ENCODE results near the gene FLRT1. TPM values are rescaled to one million over a fixed set of nuclear protein-coding genes. Genes with fewer than 3 reads are reported as not detected.

FLRT1 gene
- total RNA-seq, 1 donor = under 0.01 TPM

GRCh38 chr11:64031001-64031400 is 4.7 kb upstream of the FLRT1 start:
- TF ChIP-seq, protein P1, sequence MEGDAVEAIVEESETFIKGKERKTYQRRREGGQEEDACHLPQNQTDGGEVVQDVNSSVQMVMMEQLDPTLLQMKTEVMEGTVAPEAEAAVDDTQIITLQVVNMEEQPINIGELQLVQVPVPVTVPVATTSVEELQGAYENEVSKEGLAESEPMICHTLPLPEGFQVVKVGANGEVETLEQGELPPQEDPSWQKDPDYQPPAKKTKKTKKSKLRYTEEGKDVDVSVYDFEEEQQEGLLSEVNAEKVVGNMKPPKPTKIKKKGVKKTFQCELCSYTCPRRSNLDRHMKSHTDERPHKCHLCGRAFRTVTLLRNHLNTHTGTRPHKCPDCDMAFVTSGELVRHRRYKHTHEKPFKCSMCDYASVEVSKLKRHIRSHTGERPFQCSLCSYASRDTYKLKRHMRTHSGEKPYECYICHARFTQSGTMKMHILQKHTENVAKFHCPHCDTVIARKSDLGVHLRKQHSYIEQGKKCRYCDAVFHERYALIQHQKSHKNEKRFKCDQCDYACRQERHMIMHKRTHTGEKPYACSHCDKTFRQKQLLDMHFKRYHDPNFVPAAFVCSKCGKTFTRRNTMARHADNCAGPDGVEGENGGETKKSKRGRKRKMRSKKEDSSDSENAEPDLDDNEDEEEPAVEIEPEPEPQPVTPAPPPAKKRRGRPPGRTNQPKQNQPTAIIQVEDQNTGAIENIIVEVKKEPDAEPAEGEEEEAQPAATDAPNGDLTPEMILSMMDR (IDR thresholded peaks at IDR 0.05; ENCODE audit: extremely low read depth, low read depth, low read length) = no peak
- DNase-seq (ENCODE audit: insufficient read length, low spot score, missing footprints) = no peak
- Histone ChIP-seq H2AFZ (ENCODE audit: low read length) (no peak overlapping the region), H3K9me3 (ENCODE audit: low read depth, low read length) (no peaks in the 10 kb centered on the region), H3K4me1 (ENCODE audit: insufficient read depth, low read length) (no peaks in the 10 kb centered on the region), H4K20me1 (ENCODE audit: insufficient read depth, low read length) (peaks cover 42% of the 10 kb centered on the region), H3K4me3 (ENCODE audit: insufficient read depth, low read length) (no peak overlapping the region), H3K79me2 (ENCODE audit: insufficient read depth, low read length) (no peaks in the 10 kb centered on the region), H3K27ac (ENCODE audit: low read depth, low read length) (no peak overlapping the region), H3K27me3 (ENCODE audit: insufficient read depth, low read length) (peaks cover 21% of the 10 kb centered on the region), H3K4me2 (ENCODE audit: insufficient read depth, low read length) (no peak overlapping the region), H3K36me3 (ENCODE audit: insufficient read depth, low read length) (no peaks in the 10 kb centered on the region)

DNA sequence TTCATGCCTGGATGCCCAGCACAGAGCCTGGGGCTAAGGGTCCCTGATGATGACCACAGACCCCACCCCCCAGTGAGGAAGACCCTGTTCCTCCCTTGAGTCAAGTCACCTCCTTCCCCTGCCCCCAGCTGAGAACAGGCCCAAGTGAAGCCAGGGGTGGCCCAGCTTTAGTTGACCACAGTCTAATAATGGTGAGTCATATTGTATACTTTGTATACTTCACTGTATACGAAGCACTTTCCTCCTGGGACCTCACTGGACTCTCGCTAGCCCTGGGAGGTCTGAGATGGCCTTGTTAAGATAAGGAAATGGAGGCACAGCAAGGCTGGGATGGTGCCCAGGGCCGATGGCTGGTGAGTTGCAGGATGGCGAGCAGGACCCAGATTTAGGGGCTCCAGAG is 3.7 kb upstream of the FLRT1 start:
- H3K4me3 ChIP-seq (ENCODE audit: insufficient read depth, low read length) = no peak overlapping the region
- no peak overlapping the region for H3K27ac ChIP-seq (ENCODE audit: low read depth, low read length)
- no peak overlapping the region for H2AFZ ChIP-seq (ENCODE audit: low read length)
- H3K27me3 ChIP-seq (ENCODE audit: insufficient read depth, low read length) = peaks cover 26% of the 10 kb centered on the region
- H3K9me3 ChIP-seq (ENCODE audit: low read depth, low read length) = no peaks in the 10 kb centered on the region
- no peaks in the 10 kb centered on the region for H3K36me3 ChIP-seq (ENCODE audit: insufficient read depth, low read length)
- no peaks in the 10 kb centered on the region for H3K4me1 ChIP-seq (ENCODE audit: insufficient read depth, low read length)
- H3K79me2 ChIP-seq (ENCODE audit: insufficient read depth, low read length) = no peaks in the 10 kb centered on the region
- DNase-seq (ENCODE audit: insufficient read length, low spot score, missing footprints) = no peak
- H4K20me1 ChIP-seq (ENCODE audit: insufficient read depth, low read length) = peaks cover 36% of the 10 kb centered on the region
- H3K4me2 ChIP-seq (ENCODE audit: insufficient read depth, low read length) = no peak overlapping the region
- TF ChIP-seq, protein P1 (IDR thresholded peaks at IDR 0.05; ENCODE audit: extremely low read depth, low read depth, low read length) = no peak

DNA sequence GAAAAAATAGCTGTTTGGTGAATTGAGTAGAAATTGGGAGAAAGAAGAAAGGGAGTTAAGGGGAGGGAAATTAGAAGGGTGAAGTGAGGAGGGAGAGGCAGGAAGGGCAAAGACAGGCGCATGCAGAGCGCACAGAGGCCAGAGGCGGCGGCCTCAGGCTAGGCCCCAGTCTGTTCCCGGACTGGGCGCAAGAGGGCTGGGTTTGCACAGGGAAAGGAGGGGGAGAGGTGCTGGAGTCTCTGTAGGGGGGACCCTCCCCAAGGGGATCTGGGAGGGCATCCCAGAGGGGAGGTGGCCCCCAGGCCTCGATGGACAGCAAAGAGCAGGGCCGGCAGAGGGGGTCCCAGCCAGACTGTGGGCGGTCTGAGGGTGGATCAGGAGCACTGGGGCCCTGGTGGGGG is 1.3 kb upstream of the FLRT1 start:
- Histone ChIP-seq H3K27me3 (ENCODE audit: insufficient read depth, low read length) (peaks cover 26% of the 10 kb centered on the region), H3K9me3 (ENCODE audit: low read depth, low read length) (no peaks in the 10 kb centered on the region), H3K36me3 (ENCODE audit: insufficient read depth, low read length) (no peaks in the 10 kb centered on the region)

DNA sequence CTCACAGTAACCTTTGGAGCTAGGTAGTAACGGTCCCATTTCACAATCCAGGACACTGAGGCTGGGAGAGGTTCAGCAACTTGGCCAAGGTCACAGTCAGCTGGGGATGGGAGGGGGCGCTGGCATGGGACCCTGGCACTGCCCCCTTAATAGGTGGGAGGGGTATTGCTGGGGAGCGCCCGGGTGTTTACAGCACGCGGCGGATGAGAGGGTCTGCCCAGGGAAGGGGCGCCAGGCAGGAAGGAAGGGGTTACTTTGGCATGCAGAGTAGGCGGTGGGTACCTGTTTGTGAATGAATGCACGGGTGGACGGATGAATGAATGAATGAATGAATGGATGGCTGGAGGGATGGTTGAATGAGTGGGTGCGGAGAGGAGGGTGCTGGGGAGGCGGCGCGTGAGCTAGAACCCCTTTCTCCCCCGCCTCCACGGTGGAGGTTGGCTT is 628 bp upstream of the FLRT1 start:
- H3K27ac ChIP-seq (ENCODE audit: low read depth, low read length) = no peak overlapping the region
- TF ChIP-seq, protein P1 (IDR thresholded peaks at IDR 0.05; ENCODE audit: extremely low read depth, low read depth, low read length) = no peak
- no peak overlapping the region for H3K4me2 ChIP-seq (ENCODE audit: insufficient read depth, low read length)
- no peaks in the 10 kb centered on the region for H3K36me3 ChIP-seq (ENCODE audit: insufficient read depth, low read length)
- peaks cover 26% of the 10 kb centered on the region for H3K27me3 ChIP-seq (ENCODE audit: insufficient read depth, low read length)
- no peak overlapping the region for H2AFZ ChIP-seq (ENCODE audit: low read length)
- no peaks in the 10 kb centered on the region for H3K4me1 ChIP-seq (ENCODE audit: insufficient read depth, low read length)
- no peaks in the 10 kb centered on the region for H3K9me3 ChIP-seq (ENCODE audit: low read depth, low read length)
- no peak for DNase-seq (ENCODE audit: insufficient read length, low spot score, missing footprints)
- peaks cover 33% of the 10 kb centered on the region for H4K20me1 ChIP-seq (ENCODE audit: insufficient read depth, low read length)
- H3K79me2 ChIP-seq (ENCODE audit: insufficient read depth, low read length) = no peaks in the 10 kb centered on the region
- no peak overlapping the region for H3K4me3 ChIP-seq (ENCODE audit: insufficient read depth, low read length)

More for the DNA sequence above, 1.3 kb upstream of the FLRT1 start:
- Histone ChIP-seq H3K4me1 (ENCODE audit: insufficient read depth, low read length) (no peaks in the 10 kb centered on the region), H3K4me2 (ENCODE audit: insufficient read depth, low read length) (no peak overlapping the region), H3K4me3 (ENCODE audit: insufficient read depth, low read length) (no peak overlapping the region), H3K27ac (ENCODE audit: low read depth, low read length) (no peak overlapping the region), H4K20me1 (ENCODE audit: insufficient read depth, low read length) (peaks cover 30% of the 10 kb centered on the region), H2AFZ (ENCODE audit: low read length) (no peak overlapping the region), H3K79me2 (ENCODE audit: insufficient read depth, low read length) (no peaks in the 10 kb centered on the region)
- TF ChIP-seq, protein P1 (IDR thresholded peaks at IDR 0.05; ENCODE audit: extremely low read depth, low read depth, low read length) = no peak
- no peak for DNase-seq (ENCODE audit: insufficient read length, low spot score, missing footprints)
